H1 (cell line): ENCODE measurements around the gene PPP2R3C. TPM values are rescaled to one million over a fixed set of nuclear protein-coding genes. Genes with fewer than 3 reads are reported as not detected.

Source experiments
- CBX5 ChIP-seq: fragments of 300-800, 300-1000 bp; sonication (generic); IDR thresholded peaks from 2 replicates; pipeline ENCODE4 v1.7.1; 2016; ENCODE audit warnings: antibody characterized with exemption, low read length, low read depth
- CREB1 ChIP-seq: IDR thresholded peaks from 2 replicates; pipeline ENCODE4 v1.6.1; 2012; ENCODE audit warnings: inconsistent platforms
- E2F6 ChIP-seq: IDR thresholded peaks from 2 replicates; pipeline ENCODE4 v1.6.1; 2012; ENCODE audit warnings: inconsistent platforms
- EGR1 ChIP-seq: IDR thresholded peaks from 2 replicates; pipeline ENCODE4 v1.6.1; 2011; ENCODE audit warnings: low read depth, low read length, borderline replicate concordance
- FOSL1 ChIP-seq: IDR thresholded peaks from 2 replicates; pipeline ENCODE4 v1.6.1; 2011; ENCODE audit warnings: mild to moderate bottlenecking, low read depth, low read length, moderate library complexity; ENCODE audit not compliant: insufficient read depth
- KDM1A ChIP-seq: fragments of 200-600, 300-600 bp; sonication (generic); IDR thresholded peaks from 2 replicates; pipeline ENCODE4 v1.7.1; 2016; ENCODE audit warnings: mild to moderate bottlenecking, low read length, borderline replicate concordance
- NRF1 ChIP-seq: IDR thresholded peaks from 2 replicates; pipeline ENCODE4 v1.6.1; 2011; ENCODE audit warnings: mild to moderate bottlenecking, low read depth, low read length, improper control_type of control experiment
- POU5F1 ChIP-seq: IDR thresholded peaks from 2 replicates; pipeline ENCODE4 v1.6.1; 2011; ENCODE audit warnings: low read depth, mild to moderate bottlenecking, low read length, moderate library complexity
- RAD21 ChIP-seq, 2 experiments: IDR thresholded peaks in 1 of 2; conservative IDR thresholded peaks in 1 of 2; 2 replicates each; pipeline ENCODE4 v1.6.1; 2011; ENCODE audit warnings: low read depth in 2 of 2, low read length in 2 of 2, improper control_type of control experiment in 1 of 2, inconsistent platforms in 1 of 2, mild to moderate bottlenecking in 1 of 2, moderate library complexity in 1 of 2
- RBBP5 ChIP-seq: IDR thresholded peaks from 2 replicates; pipeline ENCODE4 v1.7.1; 2012; ENCODE audit warnings: low read depth, mild to moderate bottlenecking, inconsistent platforms, low read length, moderate library complexity, borderline replicate concordance
- RXRA ChIP-seq: IDR thresholded peaks from 2 replicates; pipeline ENCODE4 v1.6.1; 2011; ENCODE audit warnings: low read depth, mild to moderate bottlenecking, low read length, moderate library complexity; ENCODE audit not compliant: insufficient read depth
- SIRT6 ChIP-seq: IDR thresholded peaks from one replicate; pipeline ENCODE4 v1.7.1; 2012; ENCODE audit warnings: low read length, inconsistent platforms
- polyA plus RNA-seq, 7 experiments: library from polyadenylated mRNA; depleted of rRNA in 3 of 7; stranded (reverse) in 5 of 7; unstranded in 2 of 7; fragments of >200 nt in 5 of 7; fragments of 200-250 nt in 2 of 7; gene quantifications; 1 replicate in 5 of 7; 2 replicates in 1 of 7; 4 replicates in 1 of 7; pipeline versions ENCODE4 v1.2.1 to v1.2.3, GENCODE V29; 2011 to 2013; ENCODE audit warnings: missing spikeins in 2 of 7, mixed read lengths in 2 of 7
- total RNA-seq: library from RNA; stranded (reverse); fragmentation: NEBNext Ultra II Directional; extraction: Animal tissue kit (Norgen Biotek cat#: 25700); gene quantifications from 2 replicates; pipeline ENCODE4 v1.2.1, GENCODE V29; 2021

PPP2R3C gene
- total and polyA plus RNA-seq, 2 of the 8 experiments (the other 6 are each of a cell fraction or from before 2014, with no cell fraction given): 7.1 to 26.7 TPM

GRCh38 chr14:35133542-35134328 lies 11.9 kb upstream of the PPP2R3C start (continued):
- TF ChIP-seq RXRA: no peak
- no peak for TF ChIP-seq RBBP5
- TF ChIP-seq POU5F1: no peak
- no peak for TF ChIP-seq CREB1
- TF ChIP-seq KDM1A: no peak
- TF ChIP-seq EGR1: no peak
- TF ChIP-seq NRF1: no peak
- TF ChIP-seq CBX5: no peak
- TF ChIP-seq SIRT6: no peak
- no peak for TF ChIP-seq RAD21 (IDR thresholded peaks at IDR 0.05 in 1 of 2, conservative IDR thresholded peaks at IDR 0.05 in 1 of 2; ENCODE audit: low read depth in 2 of 2, low read length in 2 of 2)
- TF ChIP-seq E2F6: no peak
- no peak for TF ChIP-seq FOSL1
